CD4-positive, alpha-beta T cell treated with Interleukin-2 at 100 ng/mL for 4 hours (primary cell): ENCODE results near the gene ZCCHC7.
"Not testable (repeated sequence)": the region's sequence is repeated elsewhere in the genome, so short reads cannot be mapped to it uniquely, and the experiment has no call there.

Source experiments
- DNase-seq: peaks from one replicate; pipeline ENCODE4 v3.0.0-alpha.2; 2020; ENCODE audit warnings: low spot score

The ZCCHC7 gene

GRCh38 chr9:37373621-37374020 is 253.2 kb downstream of the ZCCHC7 start:
- no peak for DNase-seq

- DNase-seq, result no peak
These were observed 254.5 kb downstream of the ZCCHC7 start for GRCh38 chr9:37374892-37375291.

GRCh38 chr9:37377688-37378612 is 257.6 kb downstream of the ZCCHC7 start:
- DNase-seq, result no peak

GRCh38 chr9:37378613-37379004 is 258.2 kb downstream of the ZCCHC7 start:
- no peak for DNase-seq

GRCh38 chr9:37379835-37380234 is 259.5 kb downstream of the ZCCHC7 start:
- no peak for DNase-seq

- DNase-seq, result no peak
These were observed 260.2 kb downstream of the ZCCHC7 start for GRCh38 chr9:37380570-37380969.

GRCh38 chr9:37381094-37381741 is 260.8 kb downstream of the ZCCHC7 start:
- no peak for DNase-seq

GRCh38 chr9:37382161-37382981 is 262.0 kb downstream of the ZCCHC7 start:
- no peak for DNase-seq

- no peak for DNase-seq
These were observed 262.6 kb downstream of the ZCCHC7 start for GRCh38 chr9:37382982-37383357.

GRCh38 chr9:37383393-37383792 is 263.0 kb downstream of the ZCCHC7 start:
- no peak for DNase-seq

GRCh38 chr9:37383876-37384746 is 263.7 kb downstream of the ZCCHC7 start:
- DNase-seq, result no peak

- DNase-seq, result no peak
These were observed 264.9 kb downstream of the ZCCHC7 start for GRCh38 chr9:37385286-37385685.

GRCh38 chr9:37386988-37387387 is 266.6 kb downstream of the ZCCHC7 start:
- no peak for DNase-seq

- DNase-seq, result peak; percentile 27
These were observed 270.4 kb downstream of the ZCCHC7 start for GRCh38 chr9:37390759-37391158.

GRCh38 chr9:37392272-37392671 is 271.9 kb downstream of the ZCCHC7 start:
- no peak for DNase-seq

GRCh38 chr9:37395229-37395628 is 274.9 kb downstream of the ZCCHC7 start:
- DNase-seq, result no peak

- DNase-seq, result no peak
These were observed 275.3 kb downstream of the ZCCHC7 start for GRCh38 chr9:37395663-37396062.

GRCh38 chr9:37397948-37398347 is 277.6 kb downstream of the ZCCHC7 start:
- DNase-seq, result not testable (repeated sequence)

GRCh38 chr9:37398464-37399025 is 278.2 kb downstream of the ZCCHC7 start:
- DNase-seq, result no peak

- DNase-seq, result no peak
These were observed 279.0 kb downstream of the ZCCHC7 start for GRCh38 chr9:37399336-37399735.

GRCh38 chr9:37404590-37404989 is 284.2 kb downstream of the ZCCHC7 start:
- no peak for DNase-seq
